C4-2B (cell line): ENCODE results near the gene CD160.

Source experiments
- H3K27ac ChIP-seq: fragments of 450-650 bp; 2 replicates; pipeline ENCODE4 v1.5.1; 2017
- ZFX ChIP-seq: fragments of 450-650 bp; IDR thresholded peaks from 2 replicates; pipeline ENCODE4 v1.6.1; 2017
- TF ChIP-seq, protein P1 (sequence below): fragments of 450-650 bp; conservative IDR thresholded peaks from 2 replicates; pipeline ENCODE4 v1.5.1; 2017; ENCODE audit warnings: mild to moderate bottlenecking

CD160 gene

GRCh38 chr1:145706086-145706664 lies 13.1 kb upstream of the CD160 start:
- H3K27ac ChIP-seq: no peak overlapping the region
- TF ChIP-seq, protein P1, sequence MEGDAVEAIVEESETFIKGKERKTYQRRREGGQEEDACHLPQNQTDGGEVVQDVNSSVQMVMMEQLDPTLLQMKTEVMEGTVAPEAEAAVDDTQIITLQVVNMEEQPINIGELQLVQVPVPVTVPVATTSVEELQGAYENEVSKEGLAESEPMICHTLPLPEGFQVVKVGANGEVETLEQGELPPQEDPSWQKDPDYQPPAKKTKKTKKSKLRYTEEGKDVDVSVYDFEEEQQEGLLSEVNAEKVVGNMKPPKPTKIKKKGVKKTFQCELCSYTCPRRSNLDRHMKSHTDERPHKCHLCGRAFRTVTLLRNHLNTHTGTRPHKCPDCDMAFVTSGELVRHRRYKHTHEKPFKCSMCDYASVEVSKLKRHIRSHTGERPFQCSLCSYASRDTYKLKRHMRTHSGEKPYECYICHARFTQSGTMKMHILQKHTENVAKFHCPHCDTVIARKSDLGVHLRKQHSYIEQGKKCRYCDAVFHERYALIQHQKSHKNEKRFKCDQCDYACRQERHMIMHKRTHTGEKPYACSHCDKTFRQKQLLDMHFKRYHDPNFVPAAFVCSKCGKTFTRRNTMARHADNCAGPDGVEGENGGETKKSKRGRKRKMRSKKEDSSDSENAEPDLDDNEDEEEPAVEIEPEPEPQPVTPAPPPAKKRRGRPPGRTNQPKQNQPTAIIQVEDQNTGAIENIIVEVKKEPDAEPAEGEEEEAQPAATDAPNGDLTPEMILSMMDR: no peak
- TF ChIP-seq ZFX: no peak

- no peak for TF ChIP-seq ZFX
- TF ChIP-seq, protein P1: no peak
- no peak within 1 kb of the TSS for H3K27ac ChIP-seq
Observed at GRCh38 chr1:145707183-145707867, 12.0 kb upstream of the CD160 start, which contains the start of gene PDZK1. Gene PDZK1, minus strand, starts transcription at chr1:145707368. Its CDS starts 19,347 bp downstream, at chr1:145688021.

- H3K27ac ChIP-seq: no peak overlapping the region
- no peak for TF ChIP-seq ZFX
- TF ChIP-seq, protein P1: no peak
Observed at GRCh38 chr1:145708063-145708462, 11.2 kb upstream of the CD160 start.

DNA sequence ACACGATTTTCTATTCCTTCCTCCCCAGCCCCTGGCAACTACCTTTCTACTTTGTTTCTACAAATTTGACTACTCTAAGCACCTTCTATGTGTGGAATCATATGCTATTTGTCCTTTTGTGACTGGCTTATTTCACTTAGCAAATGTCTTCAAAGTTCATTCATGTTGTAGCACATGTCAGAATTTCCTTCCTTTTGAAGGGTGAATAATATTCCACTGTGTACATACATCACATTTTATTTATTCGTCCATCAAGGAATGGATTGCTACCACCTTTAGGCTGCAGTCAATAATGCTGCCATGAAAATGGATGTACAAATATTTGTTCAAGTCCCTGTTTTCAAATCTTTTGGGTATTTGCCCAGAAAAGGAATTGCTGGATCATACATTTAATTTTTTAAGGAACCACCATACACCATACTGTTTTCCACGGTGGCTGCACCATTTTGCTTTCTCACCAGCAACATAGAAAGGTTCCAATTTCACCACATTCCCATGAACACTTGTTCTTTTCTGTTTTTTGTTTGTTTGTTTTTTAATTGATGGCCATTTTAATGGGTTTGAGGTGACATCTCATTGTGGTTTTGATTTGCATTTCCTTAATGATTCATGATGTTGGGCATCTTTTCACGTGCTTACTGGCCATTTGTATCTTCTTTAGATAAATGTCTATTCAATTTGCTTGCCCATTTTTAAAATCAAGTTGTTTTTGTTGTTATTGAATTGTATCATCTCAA lies 8.8 kb upstream of the CD160 start:
- TF ChIP-seq, protein P1: no peak
- no peak for TF ChIP-seq ZFX
- no peak overlapping the region for H3K27ac ChIP-seq

- TF ChIP-seq ZFX: no peak
- TF ChIP-seq, protein P1: no peak
Observed at GRCh38 chr1:145711213-145711651, 8.1 kb upstream of the CD160 start.

GRCh38 chr1:145714524-145715111 lies 4.7 kb upstream of the CD160 start:
- TF ChIP-seq ZFX: no peak
- TF ChIP-seq, protein P1: no peak
- H3K27ac ChIP-seq: no peak overlapping the region

More at GRCh38 chr1:145711213-145711651, 8.1 kb upstream of the CD160 start:
- peak overlapping the region; percentile 12; the same call in 1 of the 2 replicates for H3K27ac ChIP-seq
